ENCODE data around the gene FGFR3.

Gene FGFR3

DNA sequence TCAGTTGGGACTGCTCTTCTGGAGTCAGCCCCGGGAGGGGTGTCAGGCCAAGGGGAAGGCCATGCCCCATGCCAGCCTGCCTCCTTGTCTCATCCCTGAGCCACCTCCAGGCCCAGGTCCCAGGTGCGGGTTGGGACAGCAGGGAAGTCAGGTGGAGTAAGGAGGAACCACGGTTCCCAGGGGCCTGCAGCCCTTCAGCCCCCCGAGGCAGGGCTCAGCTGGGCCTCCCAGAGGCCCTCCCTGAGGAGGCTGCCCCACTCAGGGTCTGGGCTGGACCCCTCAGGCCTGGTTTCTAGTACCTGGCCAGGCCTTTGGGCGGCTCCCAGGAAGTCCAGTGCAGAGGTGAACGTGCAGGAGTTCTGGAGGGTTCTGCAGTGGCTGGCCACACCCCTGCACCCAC is 23.4 kb upstream of the FGFR3 start:
- DNase-seq (ENCODE audit: low read depth in 1 of 2, low spot score in 1 of 2) = no peak

GRCh38 chr4:1770245-1770644 is 22.8 kb upstream of the FGFR3 start:
- DNase-seq (ENCODE audit: low read depth in 1 of 2, low spot score in 1 of 2) = no peak

DNA sequence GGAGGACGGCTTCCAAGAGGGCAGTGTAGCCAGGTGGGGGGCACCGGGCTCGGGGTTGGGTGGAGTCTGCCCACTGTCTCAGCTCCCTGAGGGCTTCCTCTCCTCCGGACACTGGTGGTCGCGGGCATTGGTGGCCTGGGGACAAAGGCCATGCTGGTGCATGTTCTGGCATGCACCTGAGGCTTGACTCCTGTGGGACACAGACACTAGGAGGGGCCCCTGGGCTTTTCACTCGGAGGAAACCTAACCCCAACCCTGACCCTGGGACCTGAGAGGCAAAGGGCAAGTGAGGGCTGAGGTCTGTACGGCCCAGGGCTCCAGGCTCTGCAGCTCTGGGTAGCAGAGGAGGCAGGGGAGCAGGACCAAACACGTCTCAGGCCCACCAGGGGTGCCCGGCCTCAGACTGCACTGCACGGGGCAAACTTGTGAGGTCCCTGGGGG is 22.3 kb upstream of the FGFR3 start:
- DNase-seq (ENCODE audit: low read depth in 1 of 2, low spot score in 1 of 2) = no peak

DNA sequence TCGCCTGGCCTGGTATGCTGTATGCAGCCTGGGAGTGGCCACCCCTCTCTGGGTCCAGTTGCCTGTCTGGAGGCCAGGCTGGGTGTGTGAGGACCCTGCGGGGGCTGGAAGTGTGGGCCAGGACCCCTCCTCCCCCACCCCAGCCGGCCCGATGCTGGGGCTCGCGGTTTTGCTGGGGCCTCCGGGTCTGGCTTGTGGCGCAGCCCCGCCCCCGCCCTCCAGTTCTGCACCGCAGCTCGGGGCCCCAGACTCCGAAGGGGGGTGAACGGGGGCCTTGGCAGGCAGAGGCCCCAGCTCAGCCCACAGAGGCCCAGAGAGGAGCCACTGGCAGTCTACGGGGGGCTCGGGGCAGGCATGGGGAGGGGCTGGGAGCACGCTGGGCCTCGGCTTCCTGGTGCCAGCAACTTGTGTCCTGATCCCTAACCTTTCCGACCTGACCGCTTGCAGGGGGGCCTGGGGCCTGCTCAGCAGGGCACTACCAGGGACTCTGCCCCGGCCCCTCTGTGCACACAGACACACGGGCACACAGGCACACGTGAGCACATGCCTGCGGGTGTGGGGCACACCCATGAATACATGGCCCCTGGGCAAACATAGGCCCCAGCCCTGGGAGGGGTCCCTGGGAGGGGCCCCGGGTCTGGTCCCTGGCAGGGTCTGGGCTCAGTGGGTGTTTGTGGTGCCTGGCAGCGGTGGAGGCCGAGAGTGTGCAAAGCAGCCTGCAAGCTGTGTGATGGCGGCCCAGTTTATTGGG is 21.4 kb upstream of the FGFR3 start:
- no peak for DNase-seq (ENCODE audit: low read depth in 1 of 2, low spot score in 1 of 2)

- no peak for DNase-seq (ENCODE audit: low read depth in 1 of 2, low spot score in 1 of 2)
These were observed 20.1 kb upstream of the FGFR3 start for GRCh38 chr4:1772853-1773538.

DNA sequence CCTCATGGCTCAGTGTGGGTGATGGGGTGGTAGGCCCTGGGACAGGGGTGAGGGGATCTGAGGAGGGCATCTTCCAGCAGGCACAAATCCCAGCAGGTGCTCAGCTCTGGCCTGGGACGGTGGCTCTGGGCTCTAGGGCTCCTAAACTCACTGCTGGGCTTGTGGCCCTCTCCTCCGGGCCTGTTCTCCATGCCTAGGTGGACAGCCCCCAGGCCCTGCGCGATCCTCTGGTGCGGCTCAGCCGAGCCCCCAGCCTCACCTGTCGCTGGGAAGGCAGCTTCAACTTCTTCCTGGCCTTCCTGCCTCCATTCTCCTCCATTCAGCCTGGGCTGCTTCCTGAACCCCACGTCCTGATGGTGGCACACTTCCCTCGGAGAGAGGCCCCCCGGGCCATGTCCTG is 19.3 kb upstream of the FGFR3 start:
- no peak for DNase-seq (ENCODE audit: low read depth in 1 of 2, low spot score in 1 of 2)

GRCh38 chr4:1775731-1776500 is 17.2 kb upstream of the FGFR3 start:
- no peak for DNase-seq (ENCODE audit: low read depth in 1 of 2, low spot score in 1 of 2)

DNA sequence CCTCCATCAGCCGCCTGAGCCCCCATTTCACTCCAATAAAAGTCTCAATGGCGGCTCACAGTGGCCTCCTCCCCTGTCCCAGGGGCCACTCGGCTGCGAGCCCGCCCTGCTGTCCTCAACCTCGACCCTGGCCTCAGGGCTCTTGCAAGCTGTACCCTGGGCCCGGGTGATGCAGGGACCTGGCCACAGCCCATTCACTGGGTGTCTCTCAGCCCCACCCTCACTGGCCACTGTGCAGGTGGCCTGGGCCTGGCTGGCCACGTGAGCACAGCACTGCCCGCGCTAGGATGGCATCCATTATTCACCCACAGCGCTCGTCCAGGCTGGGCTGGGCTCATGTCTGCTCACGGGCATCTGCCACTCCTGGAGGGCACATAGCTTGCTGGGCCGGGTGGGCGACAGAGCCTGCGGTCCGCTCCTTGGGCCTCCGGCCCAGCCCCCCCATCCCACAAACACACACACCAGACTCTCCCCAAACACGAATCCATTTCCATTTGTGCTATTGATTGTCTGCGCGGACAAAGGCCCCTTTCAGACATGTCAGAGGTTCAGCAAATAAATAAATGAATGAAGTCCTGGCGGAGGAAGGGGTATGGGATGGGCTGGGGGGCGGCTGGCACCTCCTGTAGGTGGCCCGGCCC is 16.5 kb upstream of the FGFR3 start:
- no peak for DNase-seq (ENCODE audit: low read depth in 1 of 2, low spot score in 1 of 2)

DNA sequence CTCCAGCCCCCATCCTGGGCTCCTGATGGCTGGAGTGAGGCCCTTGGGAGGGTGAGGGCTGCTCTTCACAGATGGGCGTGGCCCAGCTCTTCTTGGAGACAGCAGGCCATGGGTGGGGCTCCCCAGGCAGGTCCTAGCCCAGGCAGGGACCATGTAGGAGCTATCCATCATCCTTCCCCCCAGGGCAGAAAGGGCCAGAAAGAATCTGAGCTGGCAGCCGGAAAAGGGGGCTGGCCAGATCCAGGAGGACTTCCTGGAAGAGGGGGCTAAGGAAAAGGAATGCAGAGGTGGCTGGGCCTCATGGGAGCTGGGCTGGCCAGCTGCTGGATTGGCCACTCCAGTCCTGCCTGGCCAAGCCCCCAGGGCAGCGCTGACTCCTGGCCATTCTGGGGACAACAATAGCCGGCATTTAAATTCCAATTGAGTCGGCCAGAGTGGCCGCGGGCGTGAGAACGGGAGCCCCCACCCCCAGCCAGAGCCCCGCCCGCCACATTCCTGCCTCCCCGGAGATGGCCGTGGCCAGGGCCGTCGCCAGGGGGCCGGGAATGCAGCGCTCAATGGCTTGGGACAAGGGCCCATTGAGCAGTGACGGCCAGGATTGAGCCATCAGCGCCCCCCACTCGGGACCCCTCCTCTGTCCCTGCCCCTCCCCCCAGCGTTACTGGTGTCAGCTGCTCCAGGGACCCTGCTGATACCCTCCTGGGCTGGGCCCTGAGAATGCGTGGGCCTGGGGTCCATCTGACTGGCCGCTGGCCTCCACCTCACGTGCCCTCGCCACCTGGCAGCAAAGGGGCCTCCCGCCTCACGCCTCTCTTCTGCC is 15.1 kb upstream of the FGFR3 start:
- no peak for DNase-seq (ENCODE audit: low read depth in 1 of 2, low spot score in 1 of 2)

- DNase-seq (ENCODE audit: low read depth in 1 of 2, low spot score in 1 of 2) = no peak
These were observed 14.3 kb upstream of the FGFR3 start for GRCh38 chr4:1778642-1779392.

- no peak for DNase-seq (ENCODE audit: low read depth in 1 of 2, low spot score in 1 of 2)
These were observed 13.3 kb upstream of the FGFR3 start for GRCh38 chr4:1779588-1780382.

DNA sequence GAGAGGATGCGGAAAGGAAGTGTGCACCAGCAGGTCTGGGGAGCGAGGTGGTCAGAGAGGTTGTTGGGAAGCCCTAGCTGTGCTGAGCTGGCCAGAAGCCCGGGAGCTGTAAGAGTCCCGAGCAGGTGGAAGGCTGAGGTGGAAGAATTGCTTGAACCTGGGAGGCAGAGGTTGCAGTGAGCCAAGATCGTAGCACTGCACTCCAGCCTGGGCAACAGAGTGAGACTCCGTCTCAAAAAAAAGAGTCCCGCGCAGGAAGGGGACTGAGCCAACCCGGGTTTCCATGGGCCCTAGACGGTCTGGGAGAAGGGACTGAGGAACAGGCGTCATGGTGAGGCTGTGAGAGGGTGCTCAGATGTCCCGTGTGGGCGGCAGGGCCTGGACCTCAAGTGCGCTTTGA is 12.7 kb upstream of the FGFR3 start:
- no peak for DNase-seq (ENCODE audit: low read depth in 1 of 2, low spot score in 1 of 2)

DNA sequence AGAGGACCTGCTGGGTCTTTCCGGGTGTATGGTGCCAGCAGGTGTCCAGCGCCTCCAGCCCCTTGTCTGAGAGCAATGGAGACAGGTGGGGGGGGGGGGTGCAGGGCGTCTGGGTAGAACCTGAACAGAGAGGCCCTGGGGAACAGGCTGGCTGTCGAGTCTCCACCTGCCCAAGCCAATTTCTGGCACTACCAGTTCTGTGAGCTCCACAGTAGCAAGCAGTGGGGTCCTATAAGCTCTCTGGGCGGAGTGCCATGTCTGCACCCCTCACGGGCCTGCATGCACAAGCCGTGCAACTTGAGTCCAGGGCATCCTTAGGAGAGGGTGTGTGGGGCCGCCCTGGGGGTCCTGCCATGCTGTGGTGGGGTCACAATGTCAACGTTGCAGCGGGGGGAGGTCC is 10.1 kb upstream of the FGFR3 start:
- DNase-seq (ENCODE audit: low read depth in 1 of 2, low spot score in 1 of 2) = no peak

DNA sequence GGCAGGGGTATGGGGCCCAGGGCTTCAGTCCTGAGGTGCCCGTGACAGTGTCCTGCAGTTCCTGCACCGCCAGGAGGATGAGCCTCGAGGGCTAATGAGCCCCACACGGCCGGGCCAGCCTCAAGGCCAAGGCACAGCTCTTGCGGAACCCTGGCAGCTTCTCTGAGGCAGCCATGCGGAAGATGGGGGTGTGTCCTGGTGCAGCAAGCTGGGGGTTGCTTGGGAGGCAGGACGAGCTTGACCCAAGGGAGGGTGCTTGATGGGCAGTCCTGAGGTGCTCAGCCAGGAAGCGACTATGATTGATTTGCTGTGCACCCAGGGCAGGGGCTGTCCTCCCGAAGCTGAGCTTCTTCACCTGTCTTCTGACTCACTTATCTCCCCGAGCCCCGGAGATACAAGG is 9.1 kb upstream of the FGFR3 start:
- no peak for DNase-seq (ENCODE audit: low read depth in 1 of 2, low spot score in 1 of 2)

DNA sequence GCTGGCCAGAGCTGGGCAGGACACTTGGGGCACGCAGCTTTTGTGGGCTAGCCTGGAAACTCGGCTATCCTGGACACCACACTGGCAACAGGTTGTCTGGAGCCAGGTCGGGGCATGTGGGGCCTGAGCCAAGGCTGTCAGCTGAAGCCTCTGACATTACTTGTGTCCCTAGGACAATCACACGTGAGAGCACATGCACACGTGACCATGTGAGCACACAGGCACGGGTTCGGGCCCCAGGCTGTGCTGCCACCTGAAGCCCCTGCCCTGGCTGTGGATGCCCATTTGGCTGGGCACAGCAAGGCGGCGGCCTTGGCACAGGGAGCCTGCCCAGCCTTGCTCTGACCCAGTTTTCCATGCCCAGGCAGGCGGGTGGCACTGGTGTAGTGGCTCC is 8.7 kb upstream of the FGFR3 start:
- DNase-seq (ENCODE audit: low read depth in 1 of 2, low spot score in 1 of 2) = no peak

- no peak for DNase-seq (ENCODE audit: low read depth in 1 of 2, low spot score in 1 of 2)
These were observed 8.1 kb upstream of the FGFR3 start for GRCh38 chr4:1784789-1785591.

GRCh38 chr4:1785592-1785991 is 7.5 kb upstream of the FGFR3 start:
- no peak for DNase-seq (ENCODE audit: low read depth in 1 of 2, low spot score in 1 of 2)

- DNase-seq (ENCODE audit: low read depth in 1 of 2, low spot score in 1 of 2) = no peak
These were observed 6.3 kb upstream of the FGFR3 start for GRCh38 chr4:1786544-1787362.
